ENCODE measurements around the gene SPG11.
"Not testable (repeated sequence)": the region's sequence is repeated elsewhere in the genome, so short reads cannot be mapped to it uniquely, and the experiment has no call there.

The SPG11 gene

DNA sequence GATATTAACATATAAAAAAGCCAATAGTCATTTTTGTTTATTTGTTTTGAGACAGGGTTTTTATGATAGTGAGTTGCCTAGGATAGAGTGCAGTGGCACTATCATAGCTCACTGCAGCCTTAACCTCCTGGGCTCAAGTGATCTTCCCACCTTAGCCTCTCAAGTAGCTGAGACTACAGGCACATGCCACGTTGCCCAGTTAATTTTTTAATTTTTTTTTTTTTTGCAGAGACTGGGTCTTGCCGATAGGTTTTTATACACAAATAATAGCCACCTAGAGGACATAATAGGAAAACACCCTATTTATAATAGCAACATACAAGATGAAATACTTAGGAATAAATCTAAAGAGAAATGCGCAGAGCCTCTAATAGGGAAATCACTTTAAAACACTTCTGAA, 113.2 kb downstream of the SPG11 start:
- peak; percentile 13 for DNase-seq

DNA sequence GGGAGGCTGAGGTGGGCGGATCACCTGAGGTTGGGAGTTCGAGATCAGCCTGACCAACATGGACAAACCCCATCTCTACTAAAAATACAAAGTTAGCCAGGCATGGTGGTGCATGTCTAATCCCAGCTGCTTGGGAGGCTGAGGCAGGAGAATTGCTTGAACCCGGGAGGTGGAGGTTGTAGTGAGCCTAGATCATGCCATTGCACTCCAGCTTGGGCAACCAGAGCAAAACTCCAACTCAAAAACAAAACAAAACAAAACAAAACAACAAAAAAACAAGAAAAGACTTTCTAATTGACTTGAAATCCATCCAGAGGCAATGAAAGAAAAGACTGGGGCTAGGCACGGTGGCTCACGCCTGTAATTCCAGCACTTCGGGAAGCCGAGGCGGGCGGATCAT, 114.3 kb downstream of the SPG11 start:
- DNase-seq: not testable (repeated sequence)

DNA sequence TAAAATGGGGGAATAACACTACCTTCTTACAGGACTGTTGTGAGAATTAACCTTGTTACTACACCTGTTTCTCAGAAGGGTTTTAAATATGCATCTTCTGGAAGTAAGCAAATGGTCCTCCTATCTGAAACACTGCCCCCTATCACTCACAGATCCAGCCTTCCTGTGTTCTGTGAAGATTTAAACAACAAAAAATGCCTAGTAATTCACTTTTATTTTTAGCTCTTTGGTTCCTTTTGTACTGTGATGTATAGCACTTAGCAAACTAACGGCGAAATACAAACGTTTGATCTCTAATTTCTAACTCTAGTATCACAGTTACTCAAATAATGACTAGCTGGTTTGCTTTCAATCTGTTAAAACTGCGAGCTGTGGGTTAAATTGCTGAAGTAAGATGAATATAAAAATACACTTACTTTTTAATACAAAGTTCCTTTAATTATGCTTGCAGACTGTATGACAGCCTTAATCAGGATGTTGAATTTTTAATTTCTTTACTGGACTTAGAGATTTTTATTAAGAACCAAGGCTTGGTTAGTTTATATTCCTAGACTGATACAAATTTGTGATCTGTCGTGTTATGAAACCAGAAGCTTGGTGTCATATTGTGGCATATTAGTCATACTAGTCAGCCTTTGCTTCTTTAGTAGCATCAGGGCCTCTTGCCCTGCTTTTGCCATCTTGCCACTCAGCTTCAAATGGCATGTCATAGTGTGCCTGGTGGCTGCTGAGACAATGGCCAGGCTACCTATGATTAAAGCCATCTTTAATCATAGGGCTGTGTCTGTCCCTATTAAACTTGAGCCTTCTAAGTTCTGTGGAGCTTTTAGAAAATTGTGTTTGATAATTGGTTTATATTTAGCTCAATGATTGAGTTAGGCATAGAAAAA, 117.3 kb downstream of the SPG11 start:
- peak; percentile 93 for DNase-seq

DNA sequence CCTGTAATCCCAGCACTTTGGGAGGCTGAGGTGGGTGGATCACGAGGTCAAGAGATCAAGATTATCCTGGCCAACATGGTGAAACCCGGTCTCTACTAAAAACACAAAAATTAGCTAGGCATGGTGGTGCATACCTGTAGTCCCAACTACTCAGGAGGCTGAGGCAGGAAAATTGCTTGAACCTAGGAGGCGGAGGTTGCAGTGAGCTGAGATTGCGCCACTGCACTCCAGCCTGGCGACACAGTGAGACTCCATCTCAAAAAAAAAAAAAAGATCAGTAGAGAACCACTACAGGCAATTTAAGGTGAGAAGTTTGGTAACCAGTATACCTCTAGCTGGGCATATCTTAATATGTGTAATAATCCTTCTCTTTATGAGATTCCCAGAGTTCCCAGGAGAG, 118.7 kb downstream of the SPG11 start:
- DNase-seq: not testable (repeated sequence)

DNA sequence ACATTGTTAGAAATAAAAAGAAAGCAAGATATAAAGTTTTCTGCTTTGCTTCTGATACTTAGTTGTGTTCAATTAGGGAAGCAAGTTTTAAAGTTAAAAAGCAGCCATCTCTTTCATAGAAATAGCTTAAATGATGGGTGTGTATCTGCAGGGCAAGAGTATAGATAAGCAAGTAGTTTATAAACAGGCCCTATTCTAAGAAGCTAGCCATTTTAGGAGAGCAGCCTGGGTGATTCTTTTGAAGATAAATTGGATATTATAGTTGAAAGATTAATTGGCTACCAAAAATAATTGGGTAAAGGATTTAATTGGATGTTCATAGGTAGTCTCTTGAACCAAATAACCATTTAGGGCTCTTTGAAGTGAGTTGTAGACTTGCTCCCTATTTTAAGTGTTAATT, 120.9 kb downstream of the SPG11 start:
- no peak for DNase-seq

DNA sequence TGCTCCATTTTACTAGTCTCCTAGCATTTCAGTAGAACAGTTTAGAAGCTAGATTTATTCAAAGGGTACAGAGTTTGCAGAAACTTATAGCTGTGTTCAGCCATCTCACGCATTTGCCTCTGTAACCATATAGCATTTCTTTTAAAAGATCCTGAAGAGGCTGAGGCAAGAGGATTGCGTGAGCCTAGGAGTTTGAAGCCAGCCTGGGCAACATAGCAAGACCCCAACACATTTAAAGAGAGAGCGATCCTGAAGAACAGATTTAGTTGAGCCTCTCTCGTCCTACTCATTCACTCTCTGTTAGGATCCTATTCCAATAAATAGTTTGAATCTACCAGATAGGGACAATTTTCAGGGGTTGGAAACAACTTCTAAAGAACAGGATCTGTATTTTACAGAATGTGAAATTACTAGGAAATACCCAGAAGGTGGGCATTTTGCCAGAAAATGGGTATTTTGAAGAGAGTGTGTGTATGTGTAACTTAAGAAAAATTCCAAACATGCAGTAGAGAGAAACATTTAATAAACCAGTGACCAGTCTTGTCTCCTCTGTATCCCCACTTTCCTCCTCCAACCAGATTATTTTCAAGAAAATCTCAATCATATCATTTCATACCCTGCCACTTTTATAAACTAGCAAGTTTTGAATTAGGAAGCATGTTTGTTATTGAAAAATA, 122.0 kb downstream of the SPG11 start:
- no peak for DNase-seq

DNA sequence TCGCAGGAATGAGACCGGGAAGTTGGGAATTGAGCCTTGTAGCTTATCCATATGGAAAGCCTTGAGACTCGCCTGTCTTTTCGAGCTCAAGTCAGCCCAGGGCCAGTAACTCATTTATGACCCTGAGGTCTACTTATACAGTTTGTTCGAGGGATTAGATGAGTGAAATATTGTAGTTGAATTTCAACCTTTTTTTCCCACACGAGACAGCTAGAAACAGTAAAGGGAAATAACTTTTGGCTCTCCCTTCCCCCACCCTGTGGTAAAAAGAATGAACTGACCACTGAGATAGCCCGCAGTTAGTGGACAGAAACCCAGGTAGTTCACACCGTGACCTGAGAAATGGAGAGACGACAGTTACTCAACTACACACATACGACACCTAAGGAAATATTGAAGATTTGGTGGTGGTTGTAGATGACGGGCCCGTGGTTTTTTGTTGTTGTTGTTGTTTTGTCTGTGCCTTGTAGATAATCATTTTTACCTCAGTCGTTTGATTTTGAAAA, 125.7 kb downstream of the SPG11 start:
- peak; percentile 34 for DNase-seq

DNA sequence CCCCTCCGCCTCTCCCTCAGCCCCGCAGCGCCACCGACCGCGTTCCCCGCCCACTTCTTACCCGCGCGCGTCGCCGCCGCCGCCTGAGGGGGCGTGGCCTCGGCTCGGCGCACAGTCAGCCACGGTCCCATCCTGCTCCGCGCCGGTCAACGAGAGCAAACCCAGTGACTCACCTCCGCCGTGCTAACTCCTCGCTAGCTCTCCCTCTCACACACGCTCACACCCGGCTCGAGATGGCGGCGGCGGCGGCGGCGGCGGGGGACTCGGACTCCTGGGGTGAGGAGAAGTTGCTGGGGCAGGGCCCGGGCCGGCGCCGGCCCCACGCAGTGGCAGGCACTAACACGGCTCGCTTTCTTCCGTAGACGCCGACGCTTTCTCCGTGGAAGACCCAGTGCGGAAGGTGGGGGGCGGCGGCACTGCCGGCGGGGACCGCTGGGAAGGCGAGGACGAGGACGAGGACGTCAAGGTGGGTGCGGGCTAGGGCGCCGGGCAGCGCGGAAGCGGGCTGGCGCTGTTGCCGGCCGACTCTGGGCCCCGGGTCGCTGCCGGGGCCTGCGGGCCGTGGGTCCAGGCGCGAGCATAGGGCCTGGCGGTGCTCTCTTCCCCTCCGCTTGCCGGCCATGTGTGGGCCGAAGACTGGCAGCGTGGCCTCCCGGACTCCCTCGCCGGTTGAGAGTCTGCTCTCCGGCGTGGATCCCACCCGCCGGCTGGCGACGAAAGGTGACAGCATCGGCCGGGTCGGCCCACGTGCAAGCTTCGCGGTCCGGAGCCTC, 126.3 kb downstream of the SPG11 start, which contains the start of gene EIF3J:
Gene EIF3J (plus strand): TSS at position 186 of the 773 bp plus-strand sequence. CDS start 48 bp downstream, at position 234.
- DNase-seq: peak; percentile 97

DNA sequence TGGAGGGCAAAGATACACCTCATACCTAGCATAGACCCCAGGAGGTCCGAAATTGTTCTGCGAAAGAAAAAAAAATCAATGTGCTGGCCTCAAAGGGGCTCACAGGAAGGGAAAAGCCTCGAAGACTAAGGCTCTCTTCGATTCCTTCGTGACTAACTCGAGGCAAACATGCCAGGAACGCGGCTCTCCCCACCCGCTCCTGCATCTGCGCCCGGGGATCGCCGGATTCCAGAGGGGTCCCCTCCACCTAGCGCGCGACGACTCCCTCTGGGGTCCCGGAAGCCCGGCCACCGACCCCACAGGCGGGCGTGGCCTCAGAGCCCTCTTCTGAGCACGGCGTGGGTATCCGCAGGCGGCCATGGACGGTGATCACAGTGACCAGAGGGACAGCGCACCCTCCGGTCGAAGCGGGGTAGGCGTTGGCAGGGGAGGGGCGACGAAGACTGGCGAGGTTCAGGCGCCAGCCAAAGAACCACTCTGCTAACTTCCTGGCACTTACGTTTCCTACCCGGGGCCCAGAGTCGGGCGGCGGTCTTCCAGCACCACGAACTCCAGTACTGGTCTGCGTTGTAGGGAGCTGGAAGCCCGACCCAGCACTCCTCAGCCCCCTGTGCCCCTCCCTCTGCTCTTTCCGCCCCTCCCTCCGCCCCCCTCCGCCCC, 127.0 kb downstream of the SPG11 start:
- DNase-seq: no peak

DNA sequence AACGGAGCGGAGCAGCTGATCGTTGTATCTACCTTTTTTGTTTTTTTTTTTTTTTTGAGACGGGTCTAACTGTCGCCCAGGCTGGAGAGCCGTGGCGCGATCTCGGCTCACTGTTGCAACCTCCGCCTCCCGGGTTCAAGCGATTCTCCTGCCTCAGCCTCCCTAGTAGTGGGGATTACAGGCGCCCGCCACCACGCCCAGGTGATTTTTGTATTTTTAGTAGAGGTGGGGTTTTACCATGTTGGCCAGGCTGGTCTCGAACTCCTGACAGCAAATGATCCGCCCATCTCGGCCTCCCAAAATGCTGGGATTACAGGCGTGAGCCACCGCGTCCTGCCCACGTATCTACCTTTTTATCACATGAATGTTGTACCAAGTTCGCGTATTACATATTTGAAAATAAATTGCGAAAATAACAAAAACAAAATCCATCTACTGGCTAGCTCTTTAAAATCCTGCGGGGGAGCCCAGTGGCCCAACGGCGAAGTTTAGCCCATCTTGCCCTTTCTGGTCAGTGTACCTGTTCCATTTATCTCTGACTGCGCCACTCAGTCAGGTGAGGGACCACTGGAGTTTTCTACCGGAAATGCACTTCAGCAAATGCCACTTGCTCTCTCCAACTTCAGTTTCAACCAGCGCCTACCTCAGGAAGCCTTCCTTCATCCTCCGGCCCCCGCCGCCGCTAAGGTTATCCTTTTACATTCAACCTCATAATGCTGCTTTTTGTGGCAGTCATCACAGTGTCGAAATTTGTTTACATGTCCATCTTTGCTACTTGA, 127.8 kb downstream of the SPG11 start:
- peak; percentile 31 for DNase-seq

DNA sequence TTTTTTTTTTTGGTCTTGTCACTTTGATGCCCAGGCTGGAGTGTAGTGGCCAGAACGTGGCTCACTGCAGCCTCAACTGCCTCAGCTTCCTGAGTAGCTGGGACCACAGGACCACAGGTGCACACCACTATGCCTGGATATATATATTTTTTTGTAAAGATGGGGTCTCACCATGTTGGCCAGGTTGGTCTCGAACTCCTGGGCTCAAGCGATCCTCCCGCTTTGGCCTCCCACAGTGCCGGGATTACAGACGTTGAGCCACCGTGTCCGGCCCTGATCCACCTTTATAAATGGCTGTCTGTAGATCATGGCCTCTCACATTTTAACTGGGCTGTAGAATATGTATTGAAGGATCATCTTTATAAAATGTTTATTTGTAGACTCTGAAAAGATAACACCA, 128.4 kb downstream of the SPG11 start:
- DNase-seq: no peak

DNA sequence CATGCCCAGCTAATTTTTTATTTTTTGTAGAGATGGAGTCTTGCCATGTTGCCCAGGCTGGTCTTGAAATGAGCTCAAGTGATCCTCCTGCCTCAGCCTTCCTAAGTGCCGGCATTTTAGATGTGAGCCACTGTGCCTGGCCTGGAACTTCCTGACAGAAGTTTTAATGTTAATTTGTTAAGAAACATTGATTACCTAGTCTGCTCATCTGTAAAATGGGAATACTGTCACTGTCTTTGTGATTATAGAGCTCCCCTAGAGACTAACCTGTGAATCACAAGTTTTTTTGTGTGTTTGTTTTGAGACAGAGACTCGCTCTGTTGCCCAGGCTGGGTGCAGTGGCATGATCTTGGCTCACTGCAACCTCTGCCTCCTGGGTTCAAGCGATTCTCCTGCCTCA, 130.8 kb downstream of the SPG11 start:
- peak; percentile 26 for DNase-seq

DNA sequence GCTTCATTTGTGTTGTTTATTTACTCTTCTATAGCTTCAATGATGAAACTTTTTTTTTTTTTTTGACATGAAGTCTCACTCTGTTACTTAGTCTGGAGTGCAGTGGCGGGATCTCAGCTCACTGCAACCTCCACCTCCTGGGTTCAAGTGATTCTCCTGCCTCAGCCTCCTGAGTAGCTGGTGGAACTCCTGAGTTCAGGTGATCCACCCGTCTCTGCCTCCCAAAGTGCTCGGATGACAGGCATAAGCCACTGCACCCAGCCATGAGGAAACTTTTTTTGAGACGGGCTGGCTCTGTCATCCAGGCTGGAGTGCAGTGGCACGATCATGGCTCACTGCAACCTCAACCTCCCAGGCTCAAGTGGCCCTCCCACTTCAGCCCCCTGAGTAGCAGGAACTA, 131.2 kb downstream of the SPG11 start:
- DNase-seq: not testable (repeated sequence)

DNA sequence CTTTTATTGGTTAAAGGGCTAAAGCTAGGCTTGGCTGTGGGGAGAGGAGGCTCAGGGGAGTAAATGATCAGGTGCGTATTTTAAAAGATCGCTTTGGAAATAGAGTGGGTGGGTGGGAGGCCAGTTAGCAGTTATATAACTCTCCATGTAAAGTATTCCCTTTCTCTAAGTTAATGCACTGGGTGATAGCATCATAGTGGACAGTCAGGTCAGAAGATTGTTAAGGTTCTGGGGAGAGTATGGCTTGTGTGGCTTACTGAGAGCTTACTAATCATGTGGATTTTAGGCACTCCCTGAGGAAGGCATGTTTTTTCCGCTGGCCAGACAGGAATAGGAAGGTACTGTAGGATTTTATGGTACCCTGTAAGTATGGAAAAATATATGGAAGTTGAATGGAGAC, 132.8 kb downstream of the SPG11 start:
- no peak for DNase-seq

DNA sequence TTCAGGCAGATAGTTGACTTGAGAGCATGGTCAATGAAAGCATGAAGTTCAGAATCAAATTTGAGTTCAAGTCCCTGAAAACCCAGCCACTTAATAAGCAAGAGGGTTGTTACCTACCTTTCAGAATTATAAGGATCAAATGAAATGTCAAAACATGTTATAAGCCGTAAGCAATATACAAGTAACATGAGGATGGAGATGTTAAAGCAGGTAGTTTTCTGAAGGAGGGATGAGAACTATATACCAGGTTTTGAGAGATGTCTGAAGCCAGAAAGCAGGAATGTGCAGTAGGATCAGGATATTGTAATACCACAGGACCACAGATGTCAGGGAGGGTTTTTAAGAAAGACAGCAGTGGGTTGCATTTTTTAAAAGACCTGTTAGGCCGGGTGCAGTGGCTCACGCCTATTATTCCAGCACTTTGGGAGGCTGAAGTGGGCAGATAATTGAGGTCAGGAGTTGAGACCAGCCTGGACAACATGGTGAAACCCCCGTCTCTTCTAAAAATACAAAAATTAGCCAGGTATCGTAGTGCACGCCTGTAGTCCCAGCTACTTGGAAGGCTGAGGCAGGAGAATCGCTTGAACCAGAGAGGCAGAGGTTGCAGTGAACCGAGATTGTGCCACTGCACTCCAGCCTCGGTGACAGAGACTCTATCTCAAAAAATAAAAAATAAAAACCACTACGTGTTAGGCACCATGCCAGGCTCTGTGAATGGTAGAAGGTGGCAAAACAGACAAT, 133.4 kb downstream of the SPG11 start:
- no peak for DNase-seq

DNA sequence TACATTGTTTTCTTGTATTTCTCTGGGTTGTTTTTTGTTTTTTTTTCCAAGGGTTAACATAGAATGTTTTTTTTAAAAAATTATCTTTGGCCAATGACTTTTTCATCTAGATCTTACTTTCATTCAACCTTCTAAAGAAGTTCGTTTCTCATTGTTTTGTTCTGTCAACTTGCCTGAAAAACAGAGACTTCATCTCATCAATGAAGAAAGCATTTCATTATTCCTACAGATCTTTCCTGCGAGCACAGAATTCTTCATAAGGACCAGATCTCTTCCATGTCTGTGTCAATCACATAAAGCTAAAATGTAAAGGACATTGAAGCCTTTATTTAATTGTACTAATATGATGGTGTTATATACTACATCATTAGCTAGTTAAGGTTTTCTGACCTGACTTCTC, 136.2 kb downstream of the SPG11 start:
- no peak for DNase-seq

DNA sequence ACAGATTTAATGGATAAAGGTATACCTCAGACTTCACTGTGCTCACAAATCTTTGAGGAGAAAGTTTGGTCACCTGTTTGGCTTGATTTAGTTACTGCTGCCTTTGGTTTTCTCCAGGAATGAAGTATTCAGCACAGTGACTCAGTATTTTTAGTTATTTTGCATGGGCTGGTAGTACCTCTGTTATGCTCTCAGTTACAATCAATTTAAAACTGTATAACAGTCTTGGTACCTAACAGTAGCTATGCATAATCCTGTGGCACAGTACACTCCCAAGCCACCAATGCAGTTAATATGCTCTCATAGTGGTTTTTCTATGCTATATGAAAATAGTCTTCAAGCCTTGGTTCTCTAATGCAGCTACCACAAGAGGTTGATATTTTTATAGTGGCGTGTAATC, 138.4 kb downstream of the SPG11 start:
- no peak for DNase-seq

DNA sequence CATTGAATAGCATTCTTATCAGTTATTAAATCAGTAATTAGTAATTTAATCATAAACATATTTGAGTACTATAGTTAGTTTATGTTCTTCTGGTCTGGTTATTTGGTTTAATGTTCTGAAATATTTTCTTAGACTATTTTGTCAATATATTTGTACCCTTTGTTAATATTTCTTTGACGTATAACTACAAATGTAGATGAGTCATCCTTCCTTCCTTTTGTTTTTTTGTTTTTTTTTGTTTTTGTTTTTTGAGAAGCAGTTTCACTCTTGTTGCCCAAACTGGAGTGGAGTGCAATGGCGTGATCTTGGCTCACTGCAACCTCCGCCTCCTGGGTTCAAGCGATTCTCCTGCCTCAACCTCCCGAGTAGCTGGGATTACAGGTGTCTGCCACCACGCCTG, 143.9 kb downstream of the SPG11 start:
- no peak for DNase-seq

DNA sequence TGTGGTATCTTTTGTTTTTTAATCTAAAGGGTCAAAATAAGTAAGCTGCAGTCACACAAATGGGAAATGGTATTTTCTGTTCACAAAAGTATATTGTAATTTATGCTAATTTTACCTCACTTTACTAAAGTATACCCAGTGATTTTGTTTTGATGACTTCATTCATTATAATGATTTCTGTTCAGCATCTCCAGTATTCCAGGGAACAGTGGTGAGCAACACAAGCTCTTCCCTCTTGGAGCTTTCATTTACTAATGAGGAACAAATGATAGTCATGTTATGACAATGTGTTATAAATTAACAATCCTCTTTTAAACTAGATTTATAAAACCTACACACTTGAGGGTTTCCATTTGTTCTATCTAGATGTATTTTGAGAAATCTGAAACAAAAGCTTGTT, 147.0 kb downstream of the SPG11 start:
- no peak for DNase-seq
